Fibroblast of lung (primary cell): Measurements from ENCODE around the gene SLC20A1.

Experiments used
- EZH2 ChIP-seq: IDR thresholded peaks from 2 replicates; pipeline ENCODE4 v1.5.1; 2012; ENCODE audit warnings: low read length, control low read depth, mild to moderate bottlenecking; ENCODE audit errors: missing control alignments
- TF ChIP-seq, protein P1 (sequence below), 2 donors: IDR thresholded peaks in 1 of 2; conservative IDR thresholded peaks in 1 of 2; 1 replicate in 1 of 2; 2 replicates in 1 of 2; pipeline ENCODE4 v1.5.1; 2011 to 2012; ENCODE audit warnings: low read length in 2 of 2, control low read depth in 1 of 2, inconsistent platforms in 1 of 2, low read depth in 1 of 2, mild to moderate bottlenecking in 1 of 2

DNA sequence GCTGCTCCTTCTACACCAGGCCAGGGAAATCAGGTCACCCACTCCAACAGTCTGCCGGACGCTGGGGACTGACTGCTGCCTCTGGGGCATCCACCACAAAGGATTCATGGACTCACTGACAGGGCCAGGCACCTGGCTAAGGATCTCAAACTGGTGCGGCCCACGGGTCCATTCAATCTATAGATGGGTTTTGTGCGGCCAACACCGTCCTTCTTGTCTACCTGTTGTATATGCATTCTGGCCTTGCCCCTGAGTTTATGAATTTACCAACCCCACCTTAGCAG lies 10.9 kb upstream of the SLC20A1 start:
- TF ChIP-seq, protein P1, sequence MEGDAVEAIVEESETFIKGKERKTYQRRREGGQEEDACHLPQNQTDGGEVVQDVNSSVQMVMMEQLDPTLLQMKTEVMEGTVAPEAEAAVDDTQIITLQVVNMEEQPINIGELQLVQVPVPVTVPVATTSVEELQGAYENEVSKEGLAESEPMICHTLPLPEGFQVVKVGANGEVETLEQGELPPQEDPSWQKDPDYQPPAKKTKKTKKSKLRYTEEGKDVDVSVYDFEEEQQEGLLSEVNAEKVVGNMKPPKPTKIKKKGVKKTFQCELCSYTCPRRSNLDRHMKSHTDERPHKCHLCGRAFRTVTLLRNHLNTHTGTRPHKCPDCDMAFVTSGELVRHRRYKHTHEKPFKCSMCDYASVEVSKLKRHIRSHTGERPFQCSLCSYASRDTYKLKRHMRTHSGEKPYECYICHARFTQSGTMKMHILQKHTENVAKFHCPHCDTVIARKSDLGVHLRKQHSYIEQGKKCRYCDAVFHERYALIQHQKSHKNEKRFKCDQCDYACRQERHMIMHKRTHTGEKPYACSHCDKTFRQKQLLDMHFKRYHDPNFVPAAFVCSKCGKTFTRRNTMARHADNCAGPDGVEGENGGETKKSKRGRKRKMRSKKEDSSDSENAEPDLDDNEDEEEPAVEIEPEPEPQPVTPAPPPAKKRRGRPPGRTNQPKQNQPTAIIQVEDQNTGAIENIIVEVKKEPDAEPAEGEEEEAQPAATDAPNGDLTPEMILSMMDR (conservative IDR thresholded peaks at IDR 0.05 in 1 of 2, IDR thresholded peaks at IDR 0.05 in 1 of 2; ENCODE audit: low read depth in 1 of 2, low read length in 2 of 2) = no peak
- TF ChIP-seq EZH2 = no peak
